Stimulated activated naive CD8-positive, alpha-beta T cell treated with anti-CD3 and anti-CD28 coated beads, Interleukin-15, Interleukin-2, amounts not matched to agents 100 ng/mL and 50 ng/mL, for 24 hours (primary cell): ENCODE results near the gene PIANP.
"Not testable (repeated sequence)": the region's sequence is repeated elsewhere in the genome, so short reads cannot be mapped to it uniquely, and the experiment has no call there.

Source experiments
- H3K27ac Mint-ChIP-seq: one replicate; pipeline ENCODE4 v1.8.0; 2021; ENCODE audit warnings: mild to moderate bottlenecking, mixed read lengths
- H3K27me3 Mint-ChIP-seq: one replicate; pipeline ENCODE4 v1.8.0; 2021; ENCODE audit warnings: mixed read lengths
- H3K36me3 Mint-ChIP-seq: one replicate; pipeline ENCODE4 v1.8.0; 2021; ENCODE audit warnings: low read depth, mixed read lengths
- H3K4me1 Mint-ChIP-seq: one replicate; pipeline ENCODE4 v1.8.0; 2021; ENCODE audit warnings: low read depth, mixed read lengths
- H3K4me3 Mint-ChIP-seq: one replicate; pipeline ENCODE4 v1.8.0; 2021; ENCODE audit warnings: mild to moderate bottlenecking, mixed read lengths
- H3K9me3 Mint-ChIP-seq: one replicate; pipeline ENCODE4 v1.8.0; 2021; ENCODE audit warnings: mixed read lengths

Gene PIANP, protein sequence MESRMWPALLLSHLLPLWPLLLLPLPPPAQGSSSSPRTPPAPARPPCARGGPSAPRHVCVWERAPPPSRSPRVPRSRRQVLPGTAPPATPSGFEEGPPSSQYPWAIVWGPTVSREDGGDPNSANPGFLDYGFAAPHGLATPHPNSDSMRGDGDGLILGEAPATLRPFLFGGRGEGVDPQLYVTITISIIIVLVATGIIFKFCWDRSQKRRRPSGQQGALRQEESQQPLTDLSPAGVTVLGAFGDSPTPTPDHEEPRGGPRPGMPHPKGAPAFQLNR

DNA sequence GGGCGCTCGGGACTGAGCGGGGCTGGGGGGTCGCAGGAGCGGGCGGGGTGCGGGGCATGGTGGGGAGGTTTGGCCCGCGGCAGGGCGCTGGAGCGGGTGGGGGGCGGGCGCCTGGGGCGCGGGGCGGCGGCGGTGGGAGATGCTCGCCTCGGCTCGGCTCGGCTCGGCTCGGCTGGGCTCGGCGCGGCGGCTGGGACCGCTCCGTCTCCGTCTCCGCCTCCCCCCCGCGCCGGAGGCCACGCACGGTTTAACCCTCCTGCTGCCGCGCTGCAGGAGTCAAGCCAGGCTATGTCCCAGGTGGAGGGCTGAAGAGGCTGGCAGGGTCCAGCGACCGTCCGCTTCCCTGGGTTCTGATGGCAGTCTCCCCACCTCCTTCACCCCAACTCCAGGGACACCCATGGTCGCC is at the start of gene PIANP:
Gene PIANP, minus strand, starts transcription at position 170 of the 406 bp plus-strand sequence. CDS start 2,754 bp downstream, outside the sequence.
- H3K27ac Mint-ChIP-seq = no peak within 1 kb of the TSS
- H3K36me3 Mint-ChIP-seq = no peaks in the 10 kb centered on the region
- H3K27me3 Mint-ChIP-seq = peaks cover 59% of the 10 kb centered on the region

DNA sequence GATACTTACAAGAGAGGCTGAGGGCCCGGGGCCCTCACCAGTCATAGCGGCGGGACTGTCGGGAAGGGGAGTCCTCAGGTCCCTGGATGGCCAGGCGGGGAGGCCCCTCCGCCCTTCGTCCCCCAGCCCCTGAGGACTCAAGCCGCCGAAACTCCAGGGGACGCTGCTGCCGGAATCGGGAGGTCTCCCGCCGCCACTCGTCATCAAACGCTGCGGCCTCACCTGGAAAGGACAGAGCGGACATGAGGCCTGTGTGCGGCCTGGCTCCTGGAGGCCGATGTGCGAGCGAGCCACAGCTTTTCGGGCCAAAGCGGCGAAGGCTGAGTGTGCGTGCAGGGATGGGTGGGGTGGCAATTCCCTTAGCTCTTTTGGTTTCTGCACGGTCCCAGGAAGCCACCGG is 48.1 kb upstream of the PIANP start:
- no peak overlapping the region for H3K4me3 Mint-ChIP-seq

More for the DNA sequence above, at the start of gene PIANP:
- Mint-ChIP-seq H3K4me1 (peaks cover 31% of the 10 kb centered on the region), H3K9me3 (no peaks in the 10 kb centered on the region), H3K4me3 (peak within 1 kb of the TSS; percentile 75)

DNA sequence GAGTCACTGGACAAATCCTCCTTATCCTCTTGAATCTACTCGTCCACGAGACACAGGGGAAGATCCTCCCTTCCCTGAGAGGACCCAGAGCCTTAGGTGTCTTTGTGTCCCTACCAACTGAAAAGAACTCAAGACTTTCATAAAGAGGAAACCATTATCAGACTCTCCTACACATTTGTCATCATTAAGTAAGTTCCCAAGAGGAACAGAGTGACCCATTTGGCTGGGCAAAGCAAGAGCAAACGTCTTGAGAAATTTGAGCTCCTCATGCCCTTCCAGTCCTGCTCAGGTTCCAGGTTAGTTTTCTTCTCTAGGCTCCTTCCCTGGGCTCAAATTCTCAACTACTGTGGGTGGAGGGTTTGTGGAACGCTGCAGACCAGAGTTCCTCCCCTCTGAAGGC is 46.6 kb upstream of the PIANP start:
- no peak overlapping the region for H3K4me3 Mint-ChIP-seq
- no peaks in the 10 kb centered on the region for H3K27me3 Mint-ChIP-seq
- H3K36me3 Mint-ChIP-seq = peaks cover 63% of the 10 kb centered on the region
- peaks cover 52% of the 10 kb centered on the region for H3K4me1 Mint-ChIP-seq
- no peaks in the 10 kb centered on the region for H3K9me3 Mint-ChIP-seq
- H3K27ac Mint-ChIP-seq = peak overlapping the region; percentile 13

More for the DNA sequence above, 48.1 kb upstream of the PIANP start:
- Mint-ChIP-seq H3K27me3 (no peaks in the 10 kb centered on the region), H3K27ac (no peak overlapping the region), H3K36me3 (peaks cover 63% of the 10 kb centered on the region), H3K9me3 (no peaks in the 10 kb centered on the region), H3K4me1 (peaks cover 42% of the 10 kb centered on the region)

DNA sequence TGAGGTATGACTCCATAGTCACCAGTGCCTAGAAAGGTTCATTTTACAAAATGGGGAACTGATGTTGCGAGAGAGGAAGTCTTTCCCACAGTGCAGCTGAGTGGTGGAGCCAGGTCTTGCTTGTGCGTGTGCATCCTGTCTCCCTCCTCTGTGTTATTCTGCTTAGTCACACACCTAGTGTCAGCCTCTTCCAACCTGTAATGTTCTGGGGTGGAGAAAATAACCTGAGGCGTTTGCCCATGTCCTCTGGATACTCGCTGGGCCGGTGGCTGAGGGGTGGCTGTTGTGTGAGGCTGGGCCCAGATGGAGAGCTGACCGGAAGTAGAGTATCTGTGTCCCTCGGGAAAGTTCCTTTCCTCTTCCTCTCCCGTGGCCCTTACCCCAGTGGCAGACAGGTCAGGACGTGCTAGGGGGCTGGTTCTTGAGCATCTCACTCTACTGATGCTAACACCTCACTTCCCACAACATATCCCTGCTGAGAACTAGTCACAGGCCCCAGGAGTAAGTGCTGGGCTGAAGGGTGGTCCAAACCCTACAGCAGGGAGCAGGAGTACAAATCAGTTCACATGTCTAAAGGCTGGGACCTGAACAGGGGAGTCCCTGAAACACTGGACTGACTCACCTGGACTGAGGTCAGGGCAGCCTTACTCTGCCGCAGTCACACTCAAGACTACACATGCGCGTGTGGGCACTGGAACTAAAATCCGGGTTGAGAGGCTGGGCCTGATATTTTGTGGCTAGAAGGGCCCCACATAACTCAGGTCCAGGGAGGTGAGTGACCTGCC is 45.3 kb upstream of the PIANP start:
- peaks cover 51% of the 10 kb centered on the region for H3K36me3 Mint-ChIP-seq
- H3K4me3 Mint-ChIP-seq = peak overlapping the region; percentile 33
- peaks cover 43% of the 10 kb centered on the region for H3K4me1 Mint-ChIP-seq
- H3K27ac Mint-ChIP-seq = peak overlapping the region; percentile 79
- no peaks in the 10 kb centered on the region for H3K9me3 Mint-ChIP-seq
- no peaks in the 10 kb centered on the region for H3K27me3 Mint-ChIP-seq

DNA sequence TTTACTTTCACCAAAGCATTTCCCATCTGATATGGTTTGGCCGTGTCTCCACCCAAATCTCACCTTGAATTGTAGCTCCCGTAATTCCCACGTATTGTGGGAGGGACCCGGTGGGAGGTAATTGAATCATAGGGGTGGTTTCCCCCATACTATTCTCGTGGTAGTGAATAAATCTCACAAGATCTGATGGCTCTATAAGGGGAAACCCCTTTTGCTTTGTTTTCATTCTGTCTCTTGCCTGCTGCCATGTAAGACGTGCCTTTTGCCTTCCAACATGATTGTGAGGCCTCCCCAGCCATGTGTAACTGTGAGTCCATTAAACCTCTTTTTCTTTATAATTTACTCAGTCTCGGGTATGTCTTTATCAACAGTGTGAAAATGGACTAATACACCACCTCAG is 42.7 kb upstream of the PIANP start:
- H3K4me3 Mint-ChIP-seq = peak overlapping the region; percentile 11
- not testable (repeated sequence) for H3K27me3 Mint-ChIP-seq, H3K9me3 Mint-ChIP-seq
- peaks cover 37% of the 10 kb centered on the region for H3K4me1 Mint-ChIP-seq
- peak overlapping the region; percentile 81 for H3K27ac Mint-ChIP-seq
- H3K36me3 Mint-ChIP-seq = peaks cover 31% of the 10 kb centered on the region

DNA sequence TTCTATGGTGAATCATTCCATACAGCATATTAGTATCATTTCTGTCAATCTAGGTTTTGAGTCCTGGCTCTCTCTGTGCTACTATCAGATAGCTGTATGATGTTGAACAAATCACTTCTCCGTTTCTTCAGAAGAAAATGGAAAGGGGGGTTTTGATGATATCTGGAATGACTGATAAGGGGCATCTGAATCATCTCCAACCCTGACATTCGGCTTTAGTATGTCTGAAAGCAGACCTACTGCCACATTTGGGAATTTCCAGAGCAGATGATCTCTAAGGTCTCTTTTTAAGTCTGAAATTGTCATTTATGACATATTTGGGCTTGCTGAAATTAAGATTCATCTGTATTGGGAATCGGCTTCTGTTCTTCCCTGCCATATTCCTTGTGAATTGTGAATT is 42.2 kb upstream of the PIANP start:
- H3K27me3 Mint-ChIP-seq = no peaks in the 10 kb centered on the region
- peaks cover 37% of the 10 kb centered on the region for H3K4me1 Mint-ChIP-seq
- peaks cover 27% of the 10 kb centered on the region for H3K36me3 Mint-ChIP-seq
- H3K9me3 Mint-ChIP-seq = no peaks in the 10 kb centered on the region
- H3K27ac Mint-ChIP-seq = peak overlapping the region; percentile 81
- H3K4me3 Mint-ChIP-seq = peak overlapping the region; percentile 11

DNA sequence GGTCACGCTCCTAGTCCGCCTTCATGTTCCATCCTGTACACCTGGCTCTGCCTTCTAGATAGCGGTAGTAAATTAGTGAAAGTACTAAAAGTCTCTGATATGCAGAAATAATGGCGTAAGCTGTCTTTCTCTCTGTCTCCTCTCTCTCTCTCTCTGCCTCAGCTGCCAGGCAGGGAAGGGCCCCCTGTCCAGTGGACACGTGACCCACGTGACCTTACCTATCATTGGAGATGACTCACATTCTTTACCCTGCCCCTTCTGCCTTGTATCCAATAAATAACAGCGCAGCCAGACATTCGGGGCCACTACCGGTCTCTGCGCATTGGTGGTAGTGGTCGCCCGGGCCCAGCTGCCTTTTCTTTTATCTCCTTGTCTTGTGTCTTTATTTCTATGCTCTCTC is 41.5 kb upstream of the PIANP start:
- Mint-ChIP-seq H3K4me1 (peaks cover 37% of the 10 kb centered on the region), H3K36me3 (peaks cover 19% of the 10 kb centered on the region)
- not testable (repeated sequence) for H3K27ac Mint-ChIP-seq, H3K4me3 Mint-ChIP-seq, H3K9me3 Mint-ChIP-seq, H3K27me3 Mint-ChIP-seq

DNA sequence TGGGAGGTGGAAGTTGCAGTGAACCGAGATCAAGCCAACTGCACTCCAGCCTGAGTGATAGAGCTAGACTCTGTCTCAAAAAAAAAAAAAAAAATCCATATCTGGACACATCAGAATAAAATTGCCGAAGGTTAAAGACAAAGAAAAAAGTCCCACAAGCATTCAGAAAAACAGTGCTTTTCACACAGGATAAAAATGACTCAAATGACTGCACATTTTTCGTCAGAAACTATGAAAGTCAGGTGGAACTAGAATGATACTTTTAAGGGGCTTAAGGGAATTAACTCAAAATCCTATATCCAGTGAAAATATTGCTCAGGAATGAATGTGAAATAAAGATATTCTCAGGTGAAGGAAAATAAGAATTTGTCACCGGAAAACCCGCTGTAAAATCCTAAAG is 36.1 kb upstream of the PIANP start:
- Mint-ChIP-seq H3K4me3 (no peak overlapping the region), H3K27ac (no peak overlapping the region), H3K9me3 (no peaks in the 10 kb centered on the region), H3K36me3 (peaks cover 8% of the 10 kb centered on the region), H3K4me1 (peaks cover 7% of the 10 kb centered on the region), H3K27me3 (no peaks in the 10 kb centered on the region)

DNA sequence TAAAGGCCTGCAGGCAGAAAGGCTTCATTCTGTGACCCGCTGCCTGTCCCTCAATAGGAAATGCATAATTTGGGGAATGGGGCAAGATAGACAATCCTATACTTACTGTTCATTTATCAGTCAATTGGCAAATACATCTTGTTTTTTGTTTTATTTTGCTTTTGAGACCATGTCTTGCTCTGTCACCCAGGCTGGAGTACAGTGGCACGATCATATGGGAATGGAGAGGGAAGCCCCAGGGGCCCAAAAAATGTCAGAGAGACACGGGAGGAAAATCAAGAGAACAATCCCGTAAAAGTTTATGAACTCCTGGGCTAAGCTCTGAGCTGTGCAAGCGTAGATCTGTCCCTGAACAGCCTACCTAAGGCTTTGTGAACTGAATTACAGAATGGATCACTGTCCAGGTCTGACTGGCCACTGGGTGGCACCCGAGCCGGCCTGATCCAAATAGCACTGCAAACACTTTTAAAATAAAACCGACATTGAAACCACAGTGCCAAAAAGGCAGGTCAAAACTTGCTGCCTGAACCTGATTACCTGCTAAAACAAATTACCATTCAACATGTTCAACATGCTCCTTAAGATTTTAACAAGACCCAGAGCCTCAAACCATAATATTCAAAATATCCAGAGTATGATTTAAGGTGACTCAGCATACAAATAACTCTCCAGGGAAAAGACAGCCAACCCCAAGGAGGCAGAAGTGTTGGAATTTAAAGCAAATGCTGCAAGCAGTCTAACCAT is 35.0 kb upstream of the PIANP start:
- Mint-ChIP-seq H3K27me3 (no peaks in the 10 kb centered on the region), H3K36me3 (peaks cover 17% of the 10 kb centered on the region), H3K27ac (peak overlapping the region; percentile 9), H3K4me3 (no peak overlapping the region), H3K9me3 (no peaks in the 10 kb centered on the region), H3K4me1 (peaks cover 7% of the 10 kb centered on the region)

DNA sequence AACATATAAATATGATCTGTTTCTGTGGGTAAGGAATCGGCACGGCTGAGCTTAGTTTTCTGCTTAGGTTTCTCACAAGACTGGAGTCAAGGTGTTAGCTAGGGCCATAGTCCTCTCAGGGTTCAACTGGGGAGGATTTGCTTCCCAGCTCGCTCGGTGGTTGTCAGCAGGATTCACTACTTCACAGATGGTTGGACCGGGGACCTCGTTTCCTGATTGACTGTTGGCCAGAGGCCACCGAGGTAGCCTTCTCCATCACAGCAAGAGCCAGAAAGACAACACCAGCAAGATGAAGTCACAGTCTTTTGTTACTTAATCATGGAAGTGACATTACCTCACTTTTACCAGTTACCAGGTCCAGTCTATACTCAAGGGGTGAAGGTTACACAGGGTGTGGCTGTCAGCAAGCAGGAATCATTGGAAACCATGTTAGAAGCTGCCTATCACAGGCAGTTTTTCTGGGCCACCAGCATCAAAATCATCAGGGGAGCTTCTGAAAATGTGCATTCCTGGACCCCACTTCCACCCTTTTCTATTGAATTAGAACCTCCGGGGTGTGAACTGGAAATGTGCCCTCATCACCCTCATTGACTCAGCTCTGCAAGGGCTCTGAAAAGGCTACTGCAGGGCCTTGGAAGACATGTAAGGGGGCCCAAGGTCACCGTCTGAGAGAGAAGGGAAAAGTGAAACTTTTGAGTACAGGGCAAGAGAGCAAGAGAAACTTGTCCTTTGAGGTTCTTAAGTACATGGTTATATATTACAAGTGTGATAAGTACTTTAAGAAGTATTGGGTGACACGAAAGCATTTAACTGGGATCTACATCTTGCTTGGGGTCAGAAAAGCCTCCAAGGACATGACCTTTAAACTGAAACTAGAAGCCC is 34.1 kb upstream of the PIANP start:
- H3K36me3 Mint-ChIP-seq = peaks cover 24% of the 10 kb centered on the region
- peaks cover 7% of the 10 kb centered on the region for H3K4me1 Mint-ChIP-seq
- H3K4me3 Mint-ChIP-seq = no peak overlapping the region
- no peak overlapping the region for H3K27ac Mint-ChIP-seq
- no peaks in the 10 kb centered on the region for H3K9me3 Mint-ChIP-seq
- no peaks in the 10 kb centered on the region for H3K27me3 Mint-ChIP-seq

DNA sequence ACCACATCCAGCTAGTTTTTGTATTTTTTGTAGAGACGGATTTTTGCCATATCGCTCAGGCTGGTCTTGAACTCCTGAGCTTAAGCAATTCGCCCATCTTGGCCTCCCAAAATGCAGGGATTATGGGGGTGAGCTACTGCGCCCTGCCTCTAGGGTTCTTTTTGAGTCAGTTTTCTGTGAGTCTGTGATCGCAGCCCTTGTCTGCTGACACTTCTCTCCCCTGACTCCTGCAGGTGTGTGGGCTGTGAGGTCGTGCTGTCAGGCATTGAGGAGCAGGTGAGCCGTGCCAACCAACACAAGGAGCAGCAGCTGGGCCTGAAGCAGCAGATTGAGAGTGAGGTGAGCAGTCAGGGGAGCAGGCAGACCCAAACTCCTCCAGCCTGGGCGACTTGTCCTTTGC is 29.6 kb upstream of the PIANP start:
- peaks cover 55% of the 10 kb centered on the region for H3K36me3 Mint-ChIP-seq
- H3K27ac Mint-ChIP-seq = no peak overlapping the region
- no peaks in the 10 kb centered on the region for H3K9me3 Mint-ChIP-seq
- H3K4me1 Mint-ChIP-seq = peaks cover 8% of the 10 kb centered on the region
- H3K27me3 Mint-ChIP-seq = no peaks in the 10 kb centered on the region
- H3K4me3 Mint-ChIP-seq = no peak overlapping the region

DNA sequence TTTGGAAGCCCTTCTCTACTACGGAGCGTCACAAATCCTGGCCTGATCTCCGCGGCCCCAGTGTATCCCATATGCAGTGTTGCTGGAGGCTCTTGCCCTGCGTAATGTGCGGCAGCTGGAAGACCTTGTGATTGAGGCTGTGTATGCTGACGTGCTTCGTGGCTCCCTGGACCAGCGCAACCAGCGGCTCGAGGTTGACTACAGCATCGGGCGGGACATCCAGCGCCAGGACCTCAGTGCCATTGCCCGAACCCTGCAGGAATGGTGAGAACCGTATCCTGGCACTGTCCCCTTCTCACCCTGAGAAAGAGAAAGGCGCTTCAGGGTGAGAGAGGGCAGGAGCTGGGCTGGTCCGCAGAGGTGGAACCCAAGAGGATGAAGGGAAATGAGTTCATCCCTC is 28.6 kb upstream of the PIANP start:
- Mint-ChIP-seq H3K9me3 (no peaks in the 10 kb centered on the region), H3K36me3 (peaks cover 51% of the 10 kb centered on the region), H3K4me1 (peaks cover 17% of the 10 kb centered on the region), H3K27me3 (no peaks in the 10 kb centered on the region), H3K27ac (no peak overlapping the region), H3K4me3 (no peak overlapping the region)

DNA sequence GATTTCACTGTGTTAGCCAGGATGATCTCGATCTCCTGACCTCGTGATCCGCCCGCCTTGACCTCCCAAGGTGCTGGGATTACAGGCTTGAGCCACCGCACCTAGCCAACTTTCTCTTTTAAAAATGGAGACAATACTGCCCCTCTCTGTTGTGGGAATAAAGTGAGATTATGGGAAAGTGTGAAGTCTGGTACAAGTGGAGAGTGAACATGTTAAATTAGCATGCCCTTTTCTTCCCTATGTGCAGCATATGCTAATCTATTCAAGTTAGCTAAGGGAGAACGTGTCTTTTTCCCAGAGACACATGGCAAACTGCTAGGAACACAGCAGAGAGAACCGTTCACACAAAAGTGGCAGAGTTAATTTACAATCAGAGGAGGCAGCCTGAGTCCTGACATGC is 24.7 kb upstream of the PIANP start:
- Mint-ChIP-seq H3K27ac (peak overlapping the region; percentile 69), H3K4me1 (peaks cover 31% of the 10 kb centered on the region), H3K27me3 (no peaks in the 10 kb centered on the region), H3K9me3 (no peaks in the 10 kb centered on the region), H3K4me3 (peak overlapping the region; percentile 88), H3K36me3 (peaks cover 37% of the 10 kb centered on the region)

DNA sequence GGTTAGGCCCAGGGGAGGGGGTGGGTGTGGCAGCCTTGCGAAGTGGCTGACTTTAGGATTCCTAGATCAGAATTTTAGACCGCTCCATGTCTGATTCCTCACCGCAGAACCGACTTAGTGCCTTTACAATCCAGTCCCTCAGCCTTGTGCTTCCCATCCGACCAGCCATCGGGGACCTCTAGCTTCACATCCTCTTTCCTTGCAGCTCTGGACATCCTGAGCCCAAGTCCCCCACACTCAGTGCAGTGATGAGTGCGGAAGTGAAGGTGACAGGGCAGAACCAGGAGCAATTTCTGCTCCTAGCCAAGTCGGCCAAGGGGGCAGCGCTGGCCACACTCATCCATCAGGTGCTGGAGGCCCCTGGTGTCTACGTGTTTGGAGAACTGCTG is 23.8 kb upstream of the PIANP start:
- H3K4me1 Mint-ChIP-seq = peaks cover 31% of the 10 kb centered on the region
- peak overlapping the region; percentile 91 for H3K27ac Mint-ChIP-seq
- no peaks in the 10 kb centered on the region for H3K27me3 Mint-ChIP-seq
- peaks cover 27% of the 10 kb centered on the region for H3K36me3 Mint-ChIP-seq
- H3K4me3 Mint-ChIP-seq = peak overlapping the region; percentile 88
- H3K9me3 Mint-ChIP-seq = no peaks in the 10 kb centered on the region
